Astrocyte (in vitro differentiated cells and primary cell): Measurements from ENCODE around the gene LIN52.

ENCODE experiments used
- EZH2 ChIP-seq: IDR thresholded peaks from 2 replicates; pipeline ENCODE4 v1.6.1; 2012; ENCODE audit warnings: mild to moderate bottlenecking, low read length, inconsistent platforms; ENCODE audit not compliant: insufficient read depth
- TF ChIP-seq, protein P1 (sequence below): IDR thresholded peaks from 2 replicates; pipeline ENCODE4 v1.5.1; 2011; ENCODE audit warnings: low read depth, mild to moderate bottlenecking, inconsistent platforms, low read length, moderate library complexity; ENCODE audit not compliant: insufficient read depth

- TF ChIP-seq, protein P1, sequence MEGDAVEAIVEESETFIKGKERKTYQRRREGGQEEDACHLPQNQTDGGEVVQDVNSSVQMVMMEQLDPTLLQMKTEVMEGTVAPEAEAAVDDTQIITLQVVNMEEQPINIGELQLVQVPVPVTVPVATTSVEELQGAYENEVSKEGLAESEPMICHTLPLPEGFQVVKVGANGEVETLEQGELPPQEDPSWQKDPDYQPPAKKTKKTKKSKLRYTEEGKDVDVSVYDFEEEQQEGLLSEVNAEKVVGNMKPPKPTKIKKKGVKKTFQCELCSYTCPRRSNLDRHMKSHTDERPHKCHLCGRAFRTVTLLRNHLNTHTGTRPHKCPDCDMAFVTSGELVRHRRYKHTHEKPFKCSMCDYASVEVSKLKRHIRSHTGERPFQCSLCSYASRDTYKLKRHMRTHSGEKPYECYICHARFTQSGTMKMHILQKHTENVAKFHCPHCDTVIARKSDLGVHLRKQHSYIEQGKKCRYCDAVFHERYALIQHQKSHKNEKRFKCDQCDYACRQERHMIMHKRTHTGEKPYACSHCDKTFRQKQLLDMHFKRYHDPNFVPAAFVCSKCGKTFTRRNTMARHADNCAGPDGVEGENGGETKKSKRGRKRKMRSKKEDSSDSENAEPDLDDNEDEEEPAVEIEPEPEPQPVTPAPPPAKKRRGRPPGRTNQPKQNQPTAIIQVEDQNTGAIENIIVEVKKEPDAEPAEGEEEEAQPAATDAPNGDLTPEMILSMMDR: no peak
- TF ChIP-seq EZH2: no peak
These were observed 55.7 kb downstream of the LIN52 start for GRCh38 chr14:74140374-74140850.
